SK-N-SH treated with all-trans-retinoic acid at 6 μM for 48 hours (cell line): Measurements from ENCODE around the gene FMNL1.

ENCODE experiments used
- OSR1 ChIP-seq: fragments of 250-450 bp; sonication (Bioruptor Pico); IDR thresholded peaks from 2 replicates; pipeline ENCODE4 v1.8.0; 2022; ENCODE audit warnings: moderate library complexity, mild to moderate bottlenecking, inconsistent platforms
- RARB ChIP-seq: fragments of 250-450 bp; sonication (Bioruptor Pico); IDR thresholded peaks from 2 replicates; pipeline ENCODE4 v1.8.0; 2021; ENCODE audit warnings: mild to moderate bottlenecking, moderate library complexity
- SNAI2 ChIP-seq: fragments of 250-450 bp; sonication (Bioruptor Pico); IDR thresholded peaks from 2 replicates; pipeline ENCODE4 v1.5.0; 2020; ENCODE audit warnings: mild to moderate bottlenecking, moderate library complexity
- TCF4 ChIP-seq: fragments of 250-450 bp; sonication (Bioruptor Pico); IDR thresholded peaks from 2 replicates; pipeline ENCODE4 v1.8.0; 2021; ENCODE audit warnings: mild to moderate bottlenecking, moderate library complexity, borderline replicate concordance
- ZFP3 ChIP-seq: fragments of 250-450 bp; sonication (Bioruptor Pico); IDR thresholded peaks from 2 replicates; pipeline ENCODE4 v1.5.0; 2020; ENCODE audit warnings: mild to moderate bottlenecking, moderate library complexity
- ZNF565 ChIP-seq: fragments of 450-650 bp; formaldehyde crosslinking; conservative IDR thresholded peaks from 2 replicates; pipeline ENCODE4 v1.5.0; 2020; ENCODE audit warnings: low read depth, mild to moderate bottlenecking, moderate library complexity

DNA sequence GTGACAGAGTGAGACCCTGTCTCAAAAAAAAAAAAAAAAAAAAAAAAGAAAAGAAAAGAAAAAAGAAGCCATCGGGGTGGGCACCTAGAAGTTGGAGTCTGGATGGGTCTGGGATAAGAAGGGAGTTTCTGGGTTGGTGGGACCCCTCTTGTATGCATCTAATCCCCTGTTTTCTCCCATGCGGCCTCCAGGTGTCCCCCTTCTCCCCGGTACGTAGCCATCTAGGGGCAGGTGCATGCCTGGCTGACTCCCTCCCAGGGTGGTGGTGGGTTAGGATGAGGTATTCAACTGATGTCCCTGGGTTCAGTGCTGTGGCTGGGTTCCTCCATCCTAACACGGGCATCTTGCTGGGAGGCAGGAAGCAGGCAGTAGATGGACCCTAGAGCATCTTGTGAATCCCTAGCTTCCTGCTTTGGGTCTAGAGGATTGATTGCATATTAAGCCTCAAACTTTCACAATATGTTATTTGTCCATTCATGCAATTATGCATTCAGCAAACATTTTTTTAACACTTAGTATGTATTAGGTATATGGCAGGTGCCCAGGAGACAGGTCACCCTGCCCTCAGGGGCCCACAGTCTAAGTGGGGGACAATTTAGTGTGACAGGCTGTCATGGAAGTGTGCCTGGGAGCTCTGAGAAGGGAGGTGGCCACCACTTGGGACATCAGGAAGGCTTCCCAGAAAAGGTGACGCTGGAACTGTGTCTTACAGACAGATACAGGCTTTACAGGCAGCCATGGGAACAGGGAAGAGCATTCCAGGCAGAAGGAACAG, 13.1 kb downstream of the FMNL1 start:
- TF ChIP-seq RARB (CRISPR knock-in tag) (no peak), ZFP3 (no peak), ZNF565 (CRISPR knock-in tag) (no peak), TCF4 (CRISPR knock-in tag) (no peak), OSR1 (CRISPR knock-in tag) (no peak), SNAI2 (no peak)
